Stimulated activated naive CD8-positive, alpha-beta T cell treated with anti-CD3 and anti-CD28 coated beads, Interleukin-15, Interleukin-2, amounts not matched to agents 100 U/mL and 50 U/mL, for 24 hours (primary cell): ENCODE results near the gene RNF144A.

Source experiments
- ATAC-seq: fragments of 150-1000 bp; cut with Tn5 transposase; one replicate; pipeline ENCODE4 v1.10.0; 2021
- DNase-seq: peaks from one replicate; pipeline ENCODE4 v3.0.0; 2021

RNF144A gene

DNA sequence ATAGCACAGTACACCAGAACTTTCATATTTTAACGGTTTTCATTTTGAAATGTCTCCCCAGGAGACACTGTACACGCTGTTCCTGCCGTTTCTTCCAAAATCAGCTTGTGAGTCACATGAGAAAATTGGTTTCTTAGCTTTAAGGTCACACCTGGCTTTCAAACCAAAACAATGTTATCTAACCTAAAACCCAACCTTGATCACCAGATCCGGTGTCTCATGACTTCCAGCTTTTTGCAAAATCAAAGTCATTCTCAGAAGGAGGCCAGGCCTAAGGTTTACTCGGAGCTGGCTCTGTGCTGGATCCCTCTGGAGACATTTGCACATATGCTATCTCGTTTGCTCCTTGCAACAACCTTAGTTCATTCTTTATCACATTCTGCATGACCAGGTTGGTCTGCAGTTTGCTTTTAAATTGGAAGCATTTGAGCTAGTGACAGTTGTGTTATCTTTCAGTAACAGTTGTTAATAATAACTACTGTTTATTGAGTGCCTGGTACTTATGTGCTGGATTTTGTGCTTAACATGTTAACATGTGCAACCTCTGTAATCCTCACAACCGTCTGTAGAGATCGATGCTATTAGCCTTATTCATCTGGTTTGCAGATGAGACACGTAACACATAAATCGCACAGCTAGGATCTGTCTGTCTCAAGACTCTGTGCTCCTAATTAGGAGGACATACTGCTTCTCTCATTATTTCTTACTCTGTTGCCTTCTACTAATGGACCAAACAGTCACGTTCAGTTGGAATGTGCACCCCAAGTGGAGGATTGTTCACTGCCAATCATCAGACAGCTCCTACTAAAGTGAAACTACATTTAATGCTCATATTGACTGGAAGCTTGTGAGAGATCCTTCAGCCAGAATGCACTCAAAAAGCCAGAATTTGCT, 105.5 kb downstream of the RNF144A start:
- ATAC-seq (no peak), DNase-seq (no peak)

DNA sequence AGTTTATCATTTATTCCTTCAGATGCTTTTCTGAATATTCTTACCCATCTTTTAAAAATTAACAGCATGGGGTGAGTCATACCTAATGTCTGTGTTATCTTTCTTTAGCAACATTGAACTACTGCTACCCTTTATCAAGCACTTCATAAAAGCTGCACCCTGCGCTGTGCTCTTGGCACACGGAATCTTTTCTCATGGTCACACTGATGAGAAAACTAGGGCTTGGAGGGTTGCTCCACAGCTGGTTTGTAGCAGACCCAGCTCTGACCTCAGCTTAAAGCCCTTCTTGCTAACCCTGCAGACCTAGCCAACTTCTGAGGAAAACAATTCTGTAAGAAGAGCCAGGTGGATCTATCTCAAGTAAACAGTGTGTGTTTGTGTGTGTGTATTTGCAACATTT, 106.3 kb downstream of the RNF144A start:
- DNase-seq, result no peak
- no peak for ATAC-seq

DNA sequence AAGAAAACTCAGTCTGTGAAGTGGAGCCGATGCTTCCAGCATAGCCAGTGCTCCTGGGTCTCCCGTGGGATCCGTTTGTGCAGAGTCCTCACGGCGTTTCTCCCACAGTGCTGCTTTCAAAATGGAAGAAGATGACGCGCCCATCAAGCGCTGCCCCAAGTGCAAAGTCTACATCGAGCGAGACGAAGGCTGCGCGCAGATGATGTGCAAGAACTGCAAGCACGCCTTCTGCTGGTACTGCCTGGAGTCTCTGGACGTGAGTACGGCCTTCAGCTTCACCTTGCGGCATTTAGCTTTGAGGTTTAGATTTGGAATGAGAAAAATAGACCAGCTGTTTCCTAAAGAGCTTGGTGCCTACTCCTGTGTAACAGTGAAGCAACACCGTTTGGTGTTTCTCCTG, 107.0 kb downstream of the RNF144A start:
- ATAC-seq (no peak), DNase-seq (no peak)

GRCh38 chr2:7025082-7025481, 107.9 kb downstream of the RNF144A start:
- DNase-seq (no peak), ATAC-seq (no peak)

DNA sequence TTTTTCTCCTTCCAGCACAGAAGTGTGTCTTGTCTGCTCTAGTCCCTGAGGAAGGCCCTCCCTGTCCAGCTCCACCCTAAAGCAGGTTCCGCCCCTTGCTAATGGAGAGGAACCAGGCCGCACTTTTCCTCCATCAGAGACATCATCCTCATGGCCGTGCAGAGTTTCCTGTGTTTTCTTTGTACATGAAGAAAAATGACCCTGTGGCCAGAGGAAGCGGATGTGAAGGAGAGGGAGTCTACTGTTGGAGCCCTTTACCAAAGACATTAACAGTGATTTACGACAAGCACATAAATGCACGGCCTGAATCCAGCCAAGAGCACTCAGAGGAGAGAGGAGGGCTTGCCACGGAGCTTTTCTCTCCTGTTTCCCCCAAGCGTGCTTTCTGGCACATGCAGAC, 109.5 kb downstream of the RNF144A start:
- no peak for ATAC-seq
- no peak for DNase-seq

- DNase-seq (no peak), ATAC-seq (no peak)
These were observed 110.2 kb downstream of the RNF144A start for GRCh38 chr2:7027411-7027810.

DNA sequence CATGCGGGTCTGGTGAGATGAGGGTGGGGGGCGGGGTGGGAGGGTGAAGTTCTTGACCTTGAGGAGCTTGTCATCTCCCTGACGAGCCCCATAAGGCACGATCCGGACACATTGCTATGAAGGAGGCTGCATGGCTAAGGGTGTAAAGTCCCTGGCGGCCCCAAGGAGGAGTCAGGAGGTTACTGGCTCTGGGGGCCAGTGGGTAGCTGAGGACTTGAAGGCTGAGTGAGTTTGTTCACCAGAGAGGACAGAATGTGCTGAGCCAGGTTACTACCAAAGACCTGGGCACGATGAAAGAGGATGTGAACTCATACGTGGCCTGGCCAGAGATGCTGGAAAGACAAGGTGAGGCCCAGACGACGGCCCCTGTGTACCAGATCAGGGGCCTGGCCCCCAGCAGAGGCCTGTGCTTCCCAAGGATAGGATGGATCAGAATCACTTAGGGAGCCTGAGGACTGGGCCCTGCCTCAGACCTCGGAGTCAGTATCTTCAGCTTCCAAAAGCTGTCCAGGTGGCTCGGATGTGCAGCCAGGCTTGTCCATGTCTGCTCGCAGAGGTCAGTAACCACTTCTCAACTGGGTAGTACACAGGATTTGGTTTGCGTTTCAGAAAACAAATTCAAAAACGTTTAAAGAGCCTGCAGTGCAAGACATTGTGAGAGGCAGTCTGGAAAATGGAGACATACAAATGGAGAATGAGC, 110.9 kb downstream of the RNF144A start:
- ATAC-seq (no peak), DNase-seq (no peak)

GRCh38 chr2:7028846-7029245, 111.6 kb downstream of the RNF144A start:
- DNase-seq, result no peak
- no peak for ATAC-seq

DNA sequence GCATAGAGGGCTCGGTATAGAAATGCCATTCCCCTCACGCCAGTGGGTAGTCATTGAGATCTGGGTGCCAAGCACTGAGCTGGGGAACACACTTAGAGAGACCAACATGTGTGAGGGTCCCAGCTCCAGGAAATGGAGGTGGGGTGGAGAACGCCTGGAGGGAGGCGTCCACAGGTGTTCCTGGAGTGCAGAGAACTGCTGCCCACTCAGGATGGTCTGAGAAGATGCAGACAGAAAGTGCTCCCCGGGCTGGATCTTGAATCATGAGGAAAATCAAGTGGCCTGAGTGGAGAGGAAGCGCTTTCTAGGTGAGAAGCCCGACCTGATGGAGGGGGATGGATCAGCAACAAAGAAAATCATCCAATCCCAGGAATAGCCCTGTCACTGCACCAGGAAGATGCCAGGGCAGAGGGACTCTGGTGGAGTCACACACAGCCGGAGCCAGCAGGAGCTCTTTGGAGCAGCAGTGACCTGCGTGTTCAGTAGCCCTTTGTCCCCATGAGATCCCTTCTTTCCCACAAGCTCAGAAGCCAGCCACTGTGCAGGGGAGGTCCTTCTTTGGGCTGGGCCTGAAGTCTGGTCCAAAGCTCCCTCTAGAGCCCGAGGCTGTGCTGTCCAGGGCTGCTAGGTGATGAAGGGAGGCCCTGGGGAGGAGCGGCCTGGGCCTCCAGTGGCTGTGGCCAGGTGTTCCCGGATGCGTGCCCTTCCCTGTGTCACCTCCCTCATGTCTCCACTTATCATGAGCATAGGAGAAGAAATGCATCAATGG, 112.3 kb downstream of the RNF144A start:
- ATAC-seq (no peak), DNase-seq (no peak)

DNA sequence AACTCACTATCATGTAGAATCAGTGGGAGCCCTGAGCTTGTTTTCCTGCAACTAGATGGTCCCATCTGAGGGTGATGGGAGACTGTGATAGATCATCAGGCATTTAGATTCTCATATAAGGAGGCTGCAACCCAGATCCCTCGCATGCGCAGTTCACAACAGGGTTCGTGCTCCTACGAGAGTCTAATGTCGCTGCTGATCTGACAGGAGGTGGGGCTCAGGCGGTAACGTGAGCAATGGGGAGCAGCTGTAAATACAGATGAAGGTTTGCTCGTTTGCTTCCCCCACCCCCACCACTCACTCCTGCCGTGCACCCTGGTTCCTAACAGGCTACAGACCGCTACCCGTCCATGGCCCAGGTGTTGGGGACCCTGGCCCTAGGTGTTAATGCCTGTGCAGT, 113.6 kb downstream of the RNF144A start:
- ATAC-seq, result no peak
- DNase-seq, result no peak

DNA sequence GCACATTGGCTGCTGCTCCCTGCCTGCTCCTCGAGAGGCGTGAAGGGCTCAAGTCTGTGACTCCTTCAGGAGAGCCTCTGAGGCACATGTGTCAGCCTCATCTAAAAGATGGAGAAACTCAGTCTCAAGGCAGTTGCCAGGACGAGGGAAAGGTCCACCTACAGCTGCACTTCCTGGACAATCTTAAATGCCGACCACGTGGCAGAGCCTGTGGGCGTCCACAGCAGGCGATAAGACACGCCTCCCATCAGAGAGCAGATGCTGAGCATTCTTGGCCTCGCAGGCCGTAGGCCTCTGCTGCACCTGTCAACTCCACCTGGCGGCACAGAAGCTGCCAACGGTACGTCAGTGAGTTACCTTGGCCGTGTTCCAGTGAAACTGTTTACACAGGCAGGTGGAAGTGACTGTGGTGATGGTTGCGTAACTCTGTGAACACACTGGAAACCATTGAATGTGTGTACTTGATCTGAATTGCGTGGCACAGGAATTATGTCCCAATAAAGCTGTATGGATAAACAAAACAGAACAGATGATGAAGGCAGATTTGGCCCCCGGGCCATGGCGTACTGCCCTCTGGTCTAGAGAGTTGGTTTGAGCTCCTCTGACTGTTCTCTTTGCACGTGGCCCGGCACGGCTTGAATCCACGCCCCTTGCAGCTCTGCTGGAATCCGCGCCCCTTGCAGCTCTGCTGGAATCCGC, 114.5 kb downstream of the RNF144A start:
- DNase-seq (no peak), ATAC-seq (no peak)

DNA sequence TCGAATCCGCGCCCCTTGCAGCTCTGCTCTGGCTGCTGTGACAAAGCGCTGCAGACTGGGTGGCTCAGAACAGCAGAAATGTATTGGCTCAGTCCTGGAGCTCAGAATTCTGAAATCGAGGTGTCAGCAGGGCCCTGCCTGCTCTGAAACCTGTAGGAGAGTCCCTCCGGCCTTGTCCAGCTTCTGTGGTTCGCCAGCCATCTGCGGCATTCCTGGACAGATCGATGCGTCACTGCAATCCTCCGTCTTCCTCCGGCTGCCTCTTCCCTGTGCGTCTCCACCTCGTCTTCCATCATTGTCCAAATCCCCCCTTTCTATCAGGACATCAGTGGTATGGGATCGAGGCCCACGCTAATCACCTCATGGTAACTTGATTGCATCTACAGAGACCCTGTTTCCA, 115.2 kb downstream of the RNF144A start:
- no peak for DNase-seq
- no peak for ATAC-seq

GRCh38 chr2:7033136-7033960, 116.1 kb downstream of the RNF144A start:
- no peak for DNase-seq
- no peak for ATAC-seq

- no peak for DNase-seq
- no peak for ATAC-seq
These were observed 117.1 kb downstream of the RNF144A start for GRCh38 chr2:7034303-7034702.

GRCh38 chr2:7035884-7036283, 118.7 kb downstream of the RNF144A start:
- DNase-seq (no peak), ATAC-seq (no peak)

DNA sequence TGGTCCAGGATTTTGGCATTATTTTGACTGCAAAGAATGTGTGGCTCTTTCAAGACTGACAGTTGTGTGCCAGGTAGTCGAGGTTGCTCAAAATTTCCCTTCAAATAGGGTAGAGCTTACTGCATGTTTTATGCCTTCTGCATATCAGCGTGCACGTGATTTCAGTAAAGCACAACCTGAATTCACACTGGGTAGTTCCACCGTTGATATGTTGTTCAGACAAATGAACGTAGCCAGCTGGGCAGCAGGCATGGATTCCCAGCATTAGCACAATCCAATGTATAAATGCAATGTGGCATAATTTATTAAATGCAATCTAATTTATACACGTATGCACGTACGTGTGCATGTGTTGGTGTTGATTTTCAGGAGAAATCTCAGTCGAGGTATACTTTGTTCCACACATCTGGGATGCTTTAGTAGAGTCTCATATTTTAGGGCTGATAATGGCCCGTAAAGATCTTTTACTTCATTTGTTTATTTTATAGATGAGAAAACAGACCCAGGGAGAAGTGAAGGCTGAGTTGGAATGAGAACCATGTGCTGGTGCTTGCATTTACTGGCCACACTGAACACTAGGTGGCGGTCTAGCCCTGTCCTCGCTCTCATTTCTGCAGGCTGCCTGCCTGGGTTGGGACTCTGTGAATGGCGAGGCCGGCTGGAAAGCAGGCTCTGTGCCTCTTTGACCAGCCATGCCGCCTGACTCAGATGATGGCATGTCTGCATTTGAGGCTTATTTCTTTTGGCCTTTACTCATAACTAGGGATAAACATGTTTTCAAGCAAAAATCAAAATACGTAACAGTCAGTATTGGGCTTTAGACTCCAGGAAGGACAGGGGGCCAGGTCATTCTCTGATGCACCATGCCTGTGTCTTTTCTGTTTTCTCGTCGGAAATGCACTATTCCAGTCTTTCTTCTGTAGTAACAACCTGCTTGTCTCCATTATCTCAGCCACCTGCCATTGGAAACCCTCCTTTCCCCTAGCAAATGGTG, 120.4 kb downstream of the RNF144A start:
- peak; percentile 55 for DNase-seq
- ATAC-seq, result peak; percentile 62

DNA sequence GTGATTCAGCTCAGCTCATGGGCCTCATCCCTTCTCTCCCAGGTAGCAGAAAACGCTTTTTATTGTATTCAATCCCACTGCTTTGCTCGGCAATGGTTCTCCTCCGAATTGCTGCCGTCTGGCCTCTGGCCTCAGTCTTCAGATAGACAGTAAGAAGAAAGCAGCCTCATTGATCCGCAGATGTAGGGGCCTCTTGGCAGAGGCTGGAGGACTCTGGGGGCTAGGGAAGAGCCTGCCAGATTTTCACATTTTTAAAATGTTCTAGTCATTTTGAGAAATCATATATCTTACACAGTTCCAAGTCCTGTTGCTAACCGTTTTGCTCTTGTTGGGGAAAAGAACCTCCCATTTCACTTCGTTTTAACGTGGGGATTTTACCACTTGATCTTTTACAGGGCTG, 123.3 kb downstream of the RNF144A start:
- no peak for DNase-seq
- no peak for ATAC-seq

GRCh38 chr2:7041421-7041820, 124.2 kb downstream of the RNF144A start:
- no peak for DNase-seq
- ATAC-seq, result no peak

DNA sequence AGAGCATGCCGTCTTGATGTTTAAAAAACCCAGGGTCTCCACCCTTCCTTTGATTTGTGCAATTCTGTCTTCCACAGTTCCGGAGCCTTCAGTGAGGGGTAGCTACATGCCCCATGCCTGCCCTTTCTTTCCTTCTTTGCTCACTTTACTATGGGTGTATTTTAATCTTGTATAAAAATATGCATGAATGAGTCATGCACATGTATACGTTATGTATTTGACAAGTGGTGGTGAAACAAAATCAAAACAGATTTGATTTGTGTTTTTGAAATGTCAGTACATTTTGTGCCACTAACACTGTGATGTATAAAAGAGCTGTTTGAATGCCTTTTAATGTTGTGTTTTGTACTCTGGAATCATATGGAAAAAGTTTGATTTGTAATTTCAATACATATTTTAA, 126.5 kb downstream of the RNF144A start:
- DNase-seq (no peak), ATAC-seq (no peak)
